SU-DHL-6 (cell line): ENCODE measurements around the gene GINS1.

Source experiments
- H2AFZ ChIP-seq: fragments of 200-600 bp; sonication (generic); 2 replicates; pipeline ENCODE4 v1.6.1; 2014; ENCODE audit warnings: low read depth, mild to moderate bottlenecking, moderate library complexity, mixed read lengths, antibody characterized with exemption, low read length; ENCODE audit not compliant: severe bottlenecking
- H3F3A ChIP-seq: fragments of 200-600 bp; shearing (Covaris generic); 2 replicates; pipeline ENCODE4 v1.6.0; 2016; ENCODE audit warnings: antibody characterized with exemption, mild to moderate bottlenecking; ENCODE audit not compliant: insufficient read depth
- H3K27ac ChIP-seq: fragments of 200-600 bp; sonication (generic); 2 replicates; pipeline ENCODE4 v1.5.1; 2016; ENCODE audit warnings: low read depth, mild to moderate bottlenecking, low read length, moderate library complexity, mixed read lengths
- H3K27me3 ChIP-seq: fragments of 200-600 bp; sonication (generic), shearing (Covaris generic); 2 replicates; pipeline ENCODE4 v1.6.0; 2014; ENCODE audit warnings: mild to moderate bottlenecking, low read length
- H3K36me3 ChIP-seq: fragments of 200-600 bp; sonication (generic); 2 replicates; pipeline ENCODE4 v1.6.1; 2014; ENCODE audit warnings: mild to moderate bottlenecking, low read length, mixed read lengths
- H3K4me2 ChIP-seq: fragments of 300-600, 200-600 bp; shearing (Covaris generic), sonication (generic); 2 replicates; pipeline ENCODE4 v1.6.0; 2014; ENCODE audit warnings: low read length, low read depth, mild to moderate bottlenecking; ENCODE audit not compliant: poor library complexity, severe bottlenecking
- H3K4me3 ChIP-seq: fragments of 200-600 bp; sonication (generic); 2 replicates; pipeline ENCODE4 v1.5.1; 2014; ENCODE audit warnings: antibody characterized with exemption, low read length, mild to moderate bottlenecking, mixed read lengths; ENCODE audit not compliant: insufficient read depth, poor library complexity, severe bottlenecking
- H3K79me2 ChIP-seq: fragments of 200-600 bp; sonication (generic); 2 replicates; pipeline ENCODE4 v1.6.1; 2014; ENCODE audit warnings: mild to moderate bottlenecking, low read length, moderate library complexity; ENCODE audit not compliant: insufficient read depth
- H3K9ac ChIP-seq: fragments of 200-600 bp; sonication (generic); 2 replicates; pipeline ENCODE4 v1.7.0; 2014; ENCODE audit warnings: mild to moderate bottlenecking, low read length
- H3K9me2 ChIP-seq: fragments of 200-600 bp; sonication (generic); replicated peaks from 2 replicates; pipeline ENCODE4 v1.6.1; 2014; ENCODE audit warnings: low read length; ENCODE audit not compliant: insufficient read depth
- H3K9me3 ChIP-seq: fragments of 200-600 bp; sonication (generic); 2 replicates; pipeline ENCODE4 v1.6.1; 2014; ENCODE audit warnings: low read length, mixed read lengths; ENCODE audit not compliant: insufficient read depth
- H4K20me1 ChIP-seq: fragments of 200-600 bp; sonication (generic); 2 replicates; pipeline ENCODE4 v1.6.1; 2014; ENCODE audit warnings: low read depth, mild to moderate bottlenecking, antibody characterized with exemption, low read length, moderate library complexity, mixed read lengths
- CTCF ChIP-seq: fragments of 200-600 bp; sonication (generic); IDR thresholded peaks from one replicate; pipeline ENCODE4 v1.5.1; 2017; ENCODE audit warnings: antibody characterized with exemption, mild to moderate bottlenecking, low read length, moderate library complexity; ENCODE audit not compliant: insufficient read depth, poor library complexity, severe bottlenecking
- EZH2phosphoT487 ChIP-seq: fragments of 200-600 bp; sonication (generic), shearing (Covaris generic); conservative IDR thresholded peaks from 2 replicates; pipeline ENCODE4 v1.6.1; 2018; ENCODE audit warnings: mild to moderate bottlenecking, antibody characterized with exemption, low read length, moderate library complexity, mixed read lengths

Gene GINS1

GRCh38 chr20:25461786-25462545, 54.5 kb downstream of the GINS1 start:
- Histone ChIP-seq H3K27ac (no peak overlapping the region), H3K9ac (no peak overlapping the region), H3K4me3 (no peak overlapping the region), H2AFZ (no peak overlapping the region), H4K20me1 (no peaks in the 10 kb centered on the region), H3K36me3 (no peaks in the 10 kb centered on the region), H3K9me3 (no peaks in the 10 kb centered on the region), H3K79me2 (no peaks in the 10 kb centered on the region), H3K4me2 (no peak overlapping the region), H3K27me3 (no peaks in the 10 kb centered on the region), H3F3A (no peaks in the 10 kb centered on the region), H3K9me2 (no peaks in the 10 kb centered on the region)
- TF ChIP-seq EZH2phosphoT487 = no peak
- no peak for TF ChIP-seq CTCF

GRCh38 chr20:25464501-25465242, 57.2 kb downstream of the GINS1 start:
- no peak overlapping the region for H3K9ac ChIP-seq
- no peaks in the 10 kb centered on the region for H3K27me3 ChIP-seq
- no peaks in the 10 kb centered on the region for H3F3A ChIP-seq
- H2AFZ ChIP-seq = no peak overlapping the region
- no peaks in the 10 kb centered on the region for H3K9me2 ChIP-seq
- no peak overlapping the region for H3K4me3 ChIP-seq
- TF ChIP-seq EZH2phosphoT487 = no peak
- no peak for TF ChIP-seq CTCF
- no peak overlapping the region for H3K4me2 ChIP-seq
- H4K20me1 ChIP-seq = no peaks in the 10 kb centered on the region
- H3K79me2 ChIP-seq = no peaks in the 10 kb centered on the region
- H3K36me3 ChIP-seq = no peaks in the 10 kb centered on the region
- no peaks in the 10 kb centered on the region for H3K9me3 ChIP-seq
- H3K27ac ChIP-seq = no peak overlapping the region

GRCh38 chr20:25465243-25466135, 58.0 kb downstream of the GINS1 start:
- no peaks in the 10 kb centered on the region for H4K20me1 ChIP-seq
- H3K9ac ChIP-seq = no peak overlapping the region
- H3K36me3 ChIP-seq = no peaks in the 10 kb centered on the region
- H2AFZ ChIP-seq = no peak overlapping the region
- no peaks in the 10 kb centered on the region for H3K9me3 ChIP-seq
- no peak overlapping the region for H3K27ac ChIP-seq
- H3F3A ChIP-seq = no peaks in the 10 kb centered on the region
- H3K4me3 ChIP-seq = no peak overlapping the region
- H3K9me2 ChIP-seq = no peaks in the 10 kb centered on the region
- H3K79me2 ChIP-seq = no peaks in the 10 kb centered on the region
- H3K4me2 ChIP-seq = no peak overlapping the region
- H3K27me3 ChIP-seq = no peaks in the 10 kb centered on the region
- TF ChIP-seq CTCF (no peak), EZH2phosphoT487 (no peak)
